HG03378 (cell line): ENCODE data around the gene SVIL.
"Not testable (repeated sequence)": the region's sequence is repeated elsewhere in the genome, so short reads cannot be mapped to it uniquely, and the experiment has no call there.

Experiments used
- ATAC-seq: cut with Tn5 transposase; IDR thresholded peaks from one replicate; pipeline ENCODE4 v1.9.1; 2021; ENCODE audit warnings: mild to moderate bottlenecking, moderate library complexity; ENCODE audit not compliant: unreplicated experiment

Gene SVIL

DNA sequence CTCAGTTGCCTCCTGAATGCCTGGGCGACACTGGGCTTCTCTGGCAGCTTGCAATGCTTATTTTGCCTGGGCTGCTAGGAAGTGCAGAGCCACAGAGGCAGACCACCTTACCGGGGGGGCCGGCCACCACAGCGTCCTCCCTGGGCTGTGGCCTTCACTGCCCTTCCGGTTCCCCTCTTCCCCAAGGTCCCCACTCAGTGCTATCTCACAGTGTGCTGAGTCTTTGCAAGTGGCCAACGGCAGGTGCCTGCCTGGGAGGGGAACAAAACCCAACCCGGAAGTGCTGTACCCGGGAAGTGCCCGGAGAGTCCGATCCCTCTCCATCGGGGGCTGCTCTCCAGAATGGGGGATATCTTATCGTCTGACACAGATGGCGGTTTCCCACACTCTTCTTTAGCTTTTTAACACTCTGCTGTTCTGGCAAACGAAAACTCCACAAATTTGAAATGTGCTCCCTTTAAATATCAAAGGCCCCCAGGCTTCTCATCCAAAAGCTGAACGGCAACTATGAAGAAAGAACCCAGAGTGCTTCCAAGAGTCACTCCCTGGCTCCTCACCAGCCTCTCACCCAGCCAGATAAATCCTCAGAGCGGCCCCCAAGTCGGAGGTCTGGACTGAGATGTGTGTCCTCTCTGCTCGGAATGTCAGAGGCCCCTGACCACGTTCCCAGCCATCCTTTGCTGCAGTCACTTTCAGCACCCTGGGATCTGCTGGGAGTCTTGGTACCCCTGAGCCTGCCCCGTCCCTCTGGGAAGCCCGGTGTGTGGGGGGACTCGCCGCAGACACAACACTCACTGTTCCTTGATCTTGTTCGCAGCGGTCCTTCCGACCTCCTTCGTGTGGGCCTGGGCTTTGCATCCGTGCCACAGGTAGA is 165.1 kb downstream of the SVIL start:
- no peak for ATAC-seq

DNA sequence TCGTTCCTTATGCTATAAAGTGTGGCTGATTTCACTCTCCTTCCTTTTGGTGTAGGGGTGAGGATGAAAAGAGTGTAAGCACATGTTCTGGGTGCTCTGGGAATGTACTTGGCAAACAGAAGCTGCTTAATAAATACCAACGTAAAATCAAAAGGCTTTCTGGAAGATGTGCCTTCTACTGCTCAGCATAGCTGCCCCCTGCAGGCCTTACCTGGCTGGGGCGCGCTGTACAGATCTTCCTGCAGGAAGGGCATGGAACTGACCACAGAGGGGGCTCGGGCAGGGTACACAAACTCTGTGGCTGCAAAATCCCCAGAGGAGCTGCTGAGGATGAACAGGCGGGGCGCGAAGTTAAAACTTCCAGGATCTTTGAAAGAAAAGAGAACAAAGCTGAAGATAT is 169.4 kb downstream of the SVIL start:
- no peak for ATAC-seq

DNA sequence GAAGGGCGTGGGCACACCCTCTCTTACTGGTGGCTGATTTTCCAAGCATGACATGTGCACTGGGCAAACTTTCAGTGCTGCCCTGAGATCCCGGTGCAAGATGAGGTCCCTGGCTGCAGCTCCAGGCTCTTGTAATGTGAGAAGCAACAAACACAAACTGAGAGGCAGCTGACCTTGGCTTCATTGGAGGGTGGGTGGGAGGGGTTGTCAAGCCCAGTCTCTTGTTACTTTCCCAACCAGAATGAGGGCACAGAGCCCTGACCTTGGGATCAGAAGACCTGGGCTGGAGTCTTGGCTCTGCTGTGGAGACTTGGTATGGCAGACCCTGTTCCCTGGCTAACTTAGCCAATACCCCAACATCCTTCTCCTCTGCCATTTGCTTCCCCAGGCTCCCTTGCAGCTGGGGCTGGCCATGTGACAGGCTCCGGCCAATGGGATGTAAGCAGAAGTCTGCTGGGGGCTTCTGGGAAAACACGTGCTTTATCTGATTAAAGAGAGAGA is 170.1 kb downstream of the SVIL start:
- not testable (repeated sequence) for ATAC-seq

DNA sequence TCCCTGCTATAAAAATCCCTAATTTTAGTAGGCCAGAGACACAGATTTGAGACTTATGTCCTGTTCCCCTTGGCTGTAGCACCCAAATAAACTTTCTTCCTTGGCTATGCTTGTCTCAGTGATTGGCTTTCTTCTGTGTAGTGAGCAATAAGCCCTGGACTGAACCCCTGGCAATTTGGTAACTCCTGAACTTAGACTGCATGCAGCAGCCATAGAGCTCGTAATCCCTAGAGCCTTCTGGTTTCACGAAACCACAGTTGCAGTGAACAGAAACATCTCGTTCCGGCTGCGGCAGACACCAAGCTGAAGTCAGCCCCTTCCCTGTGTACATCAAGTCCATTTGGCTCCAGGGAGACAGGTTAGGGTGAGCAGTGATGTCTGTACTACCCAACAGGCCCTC is 173.7 kb downstream of the SVIL start:
- no peak for ATAC-seq

DNA sequence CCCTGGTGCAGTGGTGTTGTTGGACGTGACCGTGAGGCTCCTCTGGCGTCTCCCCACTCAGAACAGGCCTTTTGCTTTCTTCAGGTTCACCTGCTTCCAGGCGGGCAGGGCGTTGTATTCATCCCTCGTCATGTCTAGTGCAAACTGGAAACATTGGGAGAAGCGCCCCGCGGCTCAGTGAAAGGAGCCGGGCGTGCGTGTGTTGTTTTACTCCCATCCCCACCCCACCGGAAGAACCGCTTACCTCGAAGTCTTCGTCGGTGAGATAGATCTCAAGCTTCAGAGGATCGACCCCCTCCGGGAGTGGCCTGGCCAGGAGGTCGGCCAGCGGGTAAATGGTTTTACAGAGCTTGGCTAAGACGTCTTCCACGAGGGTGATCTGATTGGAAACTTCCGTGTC is 176.6 kb downstream of the SVIL start:
- ATAC-seq, result not testable (repeated sequence)

DNA sequence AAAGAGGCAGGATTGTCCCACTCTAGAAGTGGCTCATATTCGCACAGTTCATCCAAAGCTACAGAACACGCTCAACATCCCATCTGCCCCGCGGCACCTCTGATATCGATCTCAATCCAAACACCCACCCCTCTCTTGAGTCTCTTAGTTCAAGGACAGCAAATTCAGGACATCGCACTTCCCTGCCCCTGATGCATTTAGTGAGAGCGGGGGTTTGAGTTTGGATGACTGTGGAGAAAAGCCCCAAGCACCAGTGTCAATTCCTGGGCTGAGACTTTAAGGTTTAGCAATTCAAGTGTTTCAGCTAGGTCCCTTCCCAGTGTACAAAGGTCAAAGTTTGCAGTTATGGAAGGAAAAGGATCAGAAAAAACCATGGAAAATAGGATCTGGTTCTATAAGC is 179.7 kb downstream of the SVIL start:
- ATAC-seq, result no peak

DNA sequence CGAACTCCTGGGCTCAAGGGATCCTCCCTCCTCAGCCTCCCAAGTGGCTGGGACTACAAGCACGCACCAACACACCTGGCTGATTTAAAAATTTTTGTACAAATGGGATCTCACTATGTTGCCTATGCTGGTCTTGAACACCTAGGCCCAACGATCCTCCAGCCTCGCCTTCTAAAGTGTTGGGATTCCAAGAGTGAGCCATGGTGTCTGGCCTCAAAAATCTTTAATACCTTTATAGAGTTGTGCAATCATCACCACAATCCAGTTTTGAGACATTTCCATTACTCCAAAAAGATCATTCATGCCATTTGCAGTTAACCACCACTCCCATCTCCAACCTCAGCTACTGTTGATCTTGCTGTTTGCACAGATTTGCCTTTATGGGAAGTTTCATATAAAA is 180.5 kb downstream of the SVIL start:
- ATAC-seq, result no peak

DNA sequence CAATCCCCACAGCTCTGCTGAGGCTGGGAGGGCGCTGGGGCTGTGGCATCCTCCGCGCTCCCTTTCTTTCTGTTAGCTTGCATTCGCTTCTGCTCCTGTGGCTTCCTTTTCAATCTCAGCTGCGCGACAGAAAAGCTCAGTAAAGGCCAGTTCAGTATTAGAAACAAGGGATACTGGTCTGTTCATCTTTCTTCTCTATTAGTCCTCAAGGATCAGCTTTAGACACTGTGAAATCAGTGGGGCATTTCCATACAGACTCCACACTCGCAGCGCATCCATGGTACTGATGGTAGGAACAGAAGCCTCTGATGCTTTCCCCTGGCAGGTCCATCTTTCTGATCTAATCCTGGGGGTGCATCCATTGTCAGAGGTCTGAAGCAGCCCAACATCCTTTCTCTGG is 182.2 kb downstream of the SVIL start:
- no peak for ATAC-seq

DNA sequence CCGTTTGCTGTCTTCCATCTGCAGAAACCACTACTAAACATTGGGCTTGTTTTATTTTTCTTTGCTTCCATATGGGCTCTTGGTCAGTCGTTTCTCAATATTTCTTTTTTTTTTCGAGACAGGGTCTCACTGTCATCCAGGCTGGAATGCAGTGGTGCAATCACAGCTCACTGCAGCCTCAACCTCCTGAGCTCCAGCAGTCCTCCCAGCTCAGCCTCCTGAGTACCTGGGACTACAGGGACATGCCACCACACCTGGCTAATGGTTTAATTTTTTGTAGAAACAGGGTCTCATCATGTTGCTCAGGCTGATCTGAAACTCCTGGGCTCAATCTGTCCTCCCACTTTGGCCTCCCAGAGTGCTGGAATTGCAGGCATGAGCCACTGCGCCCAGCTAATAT is 182.8 kb downstream of the SVIL start:
- no peak for ATAC-seq

DNA sequence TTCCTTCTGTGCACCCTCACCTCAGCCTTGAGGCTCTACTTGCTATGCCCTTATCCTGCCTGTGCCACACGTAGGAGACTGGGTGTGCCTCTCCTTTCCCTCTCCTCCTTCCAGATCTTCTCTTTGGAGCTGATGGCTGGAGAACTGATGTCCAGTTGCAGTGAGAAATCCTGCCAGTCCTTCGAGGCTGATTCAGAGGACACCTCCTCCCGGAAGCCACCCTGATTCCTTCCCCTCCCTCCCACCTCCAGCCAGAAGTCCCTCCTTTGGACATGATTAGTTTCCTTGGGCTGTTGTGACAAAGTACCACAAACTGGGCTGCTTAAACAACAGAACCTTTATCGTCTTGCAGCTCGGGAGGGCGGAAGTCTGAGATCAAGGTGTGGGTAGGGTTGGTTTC is 184.4 kb downstream of the SVIL start:
- ATAC-seq, result no peak

DNA sequence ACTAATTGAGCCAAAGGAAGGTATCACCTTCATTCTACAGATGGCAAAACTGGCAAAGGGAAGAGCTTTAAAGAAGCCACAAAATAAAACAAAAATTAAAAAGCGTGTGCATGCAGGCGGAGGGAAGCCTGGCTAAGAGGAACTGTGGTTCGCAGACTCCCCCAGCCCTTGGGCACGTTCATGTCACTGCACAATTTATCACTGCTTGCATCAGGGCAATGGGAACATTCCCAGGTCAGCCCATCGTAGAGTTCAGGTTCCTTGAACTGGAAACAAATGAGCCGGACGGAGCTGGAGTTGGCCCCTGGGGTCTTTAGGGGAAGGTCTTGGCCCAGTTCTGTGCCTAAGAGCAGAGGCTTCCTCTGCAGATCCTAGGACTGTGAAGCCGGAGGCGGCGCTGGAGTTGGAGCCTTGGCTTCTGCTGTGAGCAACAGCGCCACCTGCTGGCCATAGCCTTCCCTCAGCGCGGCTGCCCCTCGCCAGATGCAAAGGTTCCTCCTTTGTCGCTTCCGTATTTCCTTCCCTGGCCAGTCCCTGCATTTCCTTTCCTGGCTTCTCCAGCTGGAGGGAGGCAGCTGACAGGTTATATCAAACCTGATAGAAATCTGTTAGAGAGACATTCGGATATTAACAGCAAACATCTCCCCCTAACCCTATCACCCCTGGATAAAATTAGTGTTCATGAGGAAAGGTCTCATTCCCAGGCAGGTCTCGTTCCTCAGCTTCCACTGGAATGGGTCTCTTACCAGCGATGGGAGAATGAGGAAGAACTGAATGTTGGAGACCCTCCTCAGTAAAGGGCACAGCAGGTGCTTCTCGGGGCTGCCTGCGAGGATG is 185.8 kb downstream of the SVIL start:
- ATAC-seq, result peak; percentile 84

DNA sequence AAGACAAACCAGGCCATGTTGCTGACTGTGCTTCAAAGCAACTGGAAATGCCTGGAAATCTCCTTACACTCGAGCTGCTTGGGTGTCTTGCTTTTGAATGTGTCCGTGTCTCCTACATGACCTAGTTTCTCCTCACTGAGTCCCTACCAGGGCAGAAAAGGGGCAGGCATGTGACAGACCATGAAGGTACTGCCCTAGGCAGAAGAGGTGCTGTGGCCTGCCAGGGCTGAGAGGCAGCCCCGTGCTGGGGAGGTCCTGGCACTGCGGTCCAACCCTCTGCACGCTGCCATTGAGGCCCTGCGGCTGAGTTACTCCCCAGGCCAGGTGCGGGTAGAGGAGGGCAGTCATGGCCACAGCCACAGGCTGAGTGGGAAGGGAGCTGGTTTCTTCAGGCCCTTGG is 186.6 kb downstream of the SVIL start:
- ATAC-seq, result no peak

DNA sequence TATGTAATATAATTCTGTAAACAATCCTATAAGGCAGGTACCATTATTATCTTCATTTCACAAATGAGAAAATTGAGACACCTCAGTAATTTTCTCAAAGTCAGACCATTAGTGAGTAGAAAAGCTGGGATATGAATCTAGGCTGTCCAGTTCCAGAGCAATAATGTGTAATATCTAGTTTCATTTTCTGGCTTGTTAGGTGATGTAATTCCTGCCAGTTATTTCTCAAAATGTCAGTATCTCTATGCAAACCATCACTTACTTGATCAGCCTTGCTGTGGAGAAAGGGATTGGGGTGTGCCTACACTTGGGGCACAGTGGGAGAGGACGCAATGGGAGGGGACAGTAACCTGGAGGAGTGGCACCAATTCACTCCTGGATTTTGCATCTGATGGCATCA is 188.4 kb downstream of the SVIL start:
- no peak for ATAC-seq

DNA sequence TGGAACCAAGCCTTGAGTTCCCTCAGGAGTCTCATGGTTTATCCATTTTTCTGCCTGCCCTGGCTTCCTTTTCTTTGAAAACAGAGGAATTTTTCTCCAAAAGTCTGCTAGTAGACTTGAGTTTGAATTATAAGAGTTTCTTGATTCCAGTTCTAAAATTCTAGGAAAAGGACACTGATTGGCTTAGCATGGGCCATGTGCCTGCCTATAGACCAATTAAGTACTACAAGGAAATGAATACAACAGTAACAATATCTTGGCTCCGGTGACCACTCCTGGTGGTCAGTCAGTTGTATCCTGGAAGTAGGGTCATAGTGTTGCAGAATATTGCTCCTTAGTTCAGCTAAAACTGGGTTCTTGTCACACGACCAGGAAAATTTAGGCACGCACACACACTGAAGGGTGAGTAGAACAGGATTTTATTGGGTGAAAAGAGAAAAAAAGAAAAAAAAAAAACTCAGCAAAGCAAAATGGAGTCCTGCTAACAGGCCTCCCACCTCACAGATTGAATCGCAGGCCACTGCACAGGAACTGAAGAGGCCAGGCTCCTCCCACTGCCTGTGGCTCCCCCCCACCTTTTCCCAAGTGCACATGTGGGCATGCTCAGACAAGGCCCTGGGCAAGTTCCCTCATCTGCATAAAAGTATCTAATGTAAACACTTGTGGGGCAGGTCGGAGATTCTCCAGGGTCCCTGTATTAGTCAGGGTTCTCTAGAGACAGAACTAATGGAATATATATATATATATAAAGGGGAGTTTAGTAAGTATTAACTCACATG is 190.8 kb downstream of the SVIL start:
- ATAC-seq, result no peak

DNA sequence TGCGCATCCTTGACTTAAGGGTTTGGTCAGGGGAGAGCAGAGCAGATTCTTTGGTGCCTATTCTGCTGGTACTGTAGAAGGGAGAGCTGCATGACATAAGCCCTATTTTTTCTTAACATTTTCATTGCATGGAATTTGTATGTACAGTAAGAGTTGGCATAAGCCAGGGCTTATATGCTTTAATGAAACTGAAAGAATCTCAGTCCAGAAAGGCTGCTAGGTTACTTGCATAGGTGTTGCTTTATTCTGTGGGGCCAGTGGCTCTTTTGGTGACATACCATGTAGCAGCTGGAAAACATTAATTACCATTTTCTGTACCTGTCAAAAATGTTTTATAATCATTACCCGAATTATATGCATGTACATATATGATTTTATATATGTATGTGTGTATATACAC is 193.8 kb downstream of the SVIL start:
- no peak for ATAC-seq

DNA sequence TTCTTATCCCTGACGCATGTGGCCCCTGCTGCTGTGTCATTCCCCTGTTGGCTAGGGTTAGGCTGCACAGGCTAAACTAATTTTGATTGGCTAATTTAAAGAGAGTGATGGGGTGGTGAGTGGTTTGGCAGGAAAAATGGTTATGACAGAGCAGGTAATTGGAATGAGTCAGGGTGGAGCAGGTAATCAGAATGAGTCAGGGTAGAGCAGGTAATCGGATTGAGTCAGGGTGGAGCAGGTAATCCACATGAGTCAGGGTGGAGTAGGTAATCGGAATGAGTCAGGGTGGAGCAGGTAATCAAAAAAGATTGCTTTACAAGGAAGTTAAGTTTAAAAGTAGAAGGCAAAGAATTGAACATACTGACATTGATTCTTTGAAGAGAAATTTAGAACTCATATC is 195.8 kb downstream of the SVIL start:
- not testable (repeated sequence) for ATAC-seq

DNA sequence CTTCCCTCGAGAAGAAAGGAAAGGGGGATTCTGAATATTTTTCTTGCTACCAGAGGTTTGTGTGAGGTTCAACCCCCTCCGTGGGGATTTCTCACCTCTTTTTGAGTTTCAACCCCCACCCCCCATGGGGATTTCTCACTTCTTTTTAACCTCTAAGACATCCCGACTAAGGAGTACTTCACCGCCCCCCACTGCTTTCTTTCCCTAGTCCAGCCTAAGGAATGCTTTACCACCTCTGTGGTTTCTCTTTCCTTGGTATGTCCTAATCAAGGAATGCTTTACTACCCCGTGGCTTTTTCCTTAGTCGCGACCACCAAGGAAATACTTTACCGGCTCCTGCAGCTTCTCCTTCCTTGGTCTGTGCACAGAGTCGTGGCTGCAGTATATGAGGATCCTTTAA is 196.5 kb downstream of the SVIL start:
- ATAC-seq, result no peak

DNA sequence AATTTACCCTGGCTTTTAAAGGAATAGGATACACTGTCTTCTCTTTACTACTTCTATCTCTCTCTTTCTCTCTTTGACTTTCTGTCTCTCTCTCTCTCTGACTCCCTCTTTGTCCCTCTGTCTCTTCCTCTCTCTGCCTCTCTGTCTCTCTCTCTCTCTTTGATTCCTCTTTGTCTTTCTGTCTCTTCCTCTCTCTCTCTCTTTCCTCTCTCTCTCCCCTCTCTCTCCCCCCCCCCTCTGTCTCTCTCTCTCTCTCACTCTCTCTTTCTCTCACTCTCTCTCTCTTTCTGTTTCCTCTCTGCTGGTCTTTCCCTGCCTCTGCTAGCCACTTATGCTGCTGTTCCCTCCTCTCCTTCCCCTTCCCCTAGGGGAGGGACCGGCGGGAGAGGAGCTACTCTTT is 196.9 kb downstream of the SVIL start:
- no peak for ATAC-seq

DNA sequence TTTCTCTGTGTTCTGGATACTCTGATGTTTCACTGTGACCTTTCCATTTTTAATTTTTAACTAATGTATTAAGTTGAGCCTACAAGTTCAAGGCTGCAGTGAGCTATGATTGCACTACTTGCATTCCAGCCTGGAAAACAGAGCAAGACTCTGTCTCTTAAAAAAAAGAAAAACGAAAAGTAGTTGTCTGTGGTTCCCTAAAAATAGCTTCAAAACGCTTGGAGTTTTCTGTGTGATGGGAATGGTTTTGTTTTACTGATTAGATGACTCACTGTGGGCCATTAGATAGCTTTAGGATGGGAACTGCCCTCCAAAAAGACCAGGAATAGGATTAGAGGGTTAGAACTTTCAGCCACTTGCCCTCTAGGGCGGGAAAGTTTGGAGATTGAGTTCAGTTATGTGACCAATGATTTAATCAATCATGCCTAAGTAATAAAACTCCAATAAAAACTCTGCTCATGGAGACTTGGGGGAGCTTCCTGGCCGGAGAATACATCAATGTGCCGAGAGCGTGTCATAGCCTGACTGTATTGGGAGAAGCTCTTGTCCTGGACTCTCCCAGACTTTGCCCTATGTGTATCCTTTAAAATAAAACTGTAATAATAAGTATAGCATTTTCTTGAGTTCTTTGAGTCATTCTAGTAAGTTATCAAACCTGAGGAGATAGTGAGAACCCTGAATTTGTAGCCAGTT is 198.8 kb downstream of the SVIL start:
- ATAC-seq, result no peak

DNA sequence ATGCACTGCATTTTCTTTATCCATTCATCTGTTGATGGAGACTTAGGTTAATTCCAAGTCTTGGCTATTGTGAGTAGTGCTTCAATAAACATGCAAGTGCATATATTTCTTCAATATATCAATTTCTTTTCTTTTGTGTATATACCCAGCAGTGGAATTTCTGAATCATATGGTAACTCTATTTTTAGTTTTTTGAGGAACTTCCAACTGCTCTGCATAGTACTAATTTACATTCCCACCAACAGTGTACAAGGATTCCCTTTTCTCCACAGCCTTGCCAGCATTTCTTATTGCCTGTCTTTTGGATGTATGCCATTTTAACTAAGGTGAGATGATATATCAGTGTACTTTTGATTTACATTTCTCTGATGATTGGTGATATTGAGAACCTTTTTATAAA is 200.7 kb downstream of the SVIL start:
- no peak for ATAC-seq

DNA sequence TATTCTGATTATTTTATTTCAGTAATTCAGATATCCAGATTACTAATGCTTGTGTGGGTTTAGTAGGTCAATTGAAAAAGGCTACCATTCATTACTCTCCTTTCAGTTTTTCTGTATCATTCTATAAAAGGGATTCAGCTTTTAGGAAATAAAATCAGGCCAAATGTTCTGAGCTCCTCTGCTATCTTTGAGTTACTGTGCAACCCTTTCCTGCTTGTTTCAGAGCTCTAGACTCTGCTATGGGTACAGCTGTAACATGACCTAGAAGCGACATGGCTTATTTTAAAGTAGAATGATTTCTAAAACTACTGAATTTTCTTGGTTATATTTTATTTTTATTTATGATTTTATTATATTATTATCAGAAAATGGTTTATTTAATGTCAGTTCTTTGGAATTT is 203.1 kb downstream of the SVIL start:
- no peak for ATAC-seq
